GM12878 (cell line): ENCODE data around the gene B4GALT7. TPM values are rescaled to one million over a fixed set of nuclear protein-coding genes. Genes with fewer than 3 reads are reported as not detected.

Experiments used
- ATAC-seq: fragments of 200-7000 bp; cut with Tn5 transposase; 3 replicates; pipeline ENCODE4 v1.9.1; 2020; ENCODE audit warnings: mild to moderate bottlenecking, moderate library complexity
- BruUV-seq: library from RNA; stranded (reverse); fragments of 400-500 nt; replicated peaks from 2 replicates; lab custom pipeline; 2021; lab: Mats Ljungman, UMichigan
- CTCF ChIA-PET: fragments of 300-600 bp; sonication (Branson Sonifier 250); formaldehyde crosslinking; extraction: SDS; loops from one replicate; lab custom pipeline; 2021; ENCODE audit warnings: inconsistent platforms; lab: Yijun Ruan, JAX
- POLR2A ChIA-PET: fragments of 350-600 bp; formaldehyde crosslinking; extraction: SDS; loops from one replicate; lab custom pipeline; 2021; ENCODE audit warnings: inconsistent platforms; lab: Charles Lee
- RAD21 ChIA-PET: fragments of 300-600 bp; sonication (Branson Sonifier 250); formaldehyde crosslinking; loops from one replicate; lab custom pipeline; 2023; ENCODE audit warnings: antibody characterized with exemption; ENCODE audit not compliant: unreplicated experiment; lab: Charles Lee
- SMC1A ChIA-PET: fragments of 300-600 bp; sonication (Branson Sonifier 250); formaldehyde crosslinking; loops from one replicate; lab custom pipeline; 2023; ENCODE audit not compliant: unreplicated experiment, uncharacterized antibody; lab: Charles Lee
- DNase-seq: peaks from one replicate; pipeline ENCODE4 v3.0.0-alpha.2; 2011; ENCODE audit warnings: low read depth, low spot score
- FAIRE-seq: peaks from 3 replicates; lab custom pipeline; 2011; peaks lifted over from hg19 to GRCh38; lab: Jason Lieb, UNC
- H2AFZ ChIP-seq: 2 replicates; pipeline ENCODE4 v1.6.0; 2011; ENCODE audit warnings: low read depth, low read length, control low read depth; ENCODE audit not compliant: control insufficient read depth
- H3K27ac ChIP-seq: 2 replicates; pipeline ENCODE4 v1.5.1; 2011; ENCODE audit warnings: control low read depth; ENCODE audit not compliant: control insufficient read depth, insufficient read depth
- H3K27me3 ChIP-seq, 2 experiments: replicated peaks in 1 of 2; 2 replicates each; pipeline versions ENCODE4 v1.6.0 to v1.6.1; 2011; ENCODE audit warnings: low read length in 1 of 2; ENCODE audit not compliant: control insufficient read depth in 2 of 2, insufficient read depth in 2 of 2
- H3K36me3 ChIP-seq, 2 experiments: 2 replicates each; pipeline ENCODE4 v1.5.1; 2011; ENCODE audit warnings: low read length in 1 of 2; ENCODE audit not compliant: control insufficient read depth in 2 of 2, insufficient read depth in 2 of 2
- H3K4me1 ChIP-seq: 2 replicates; pipeline ENCODE4 v1.6.1; 2011; ENCODE audit warnings: mild to moderate bottlenecking, low read length, moderate library complexity, mixed read lengths; ENCODE audit not compliant: control insufficient read depth, insufficient read depth
- H3K4me2 ChIP-seq: 2 replicates; pipeline ENCODE4 v1.6.0; 2011; ENCODE audit warnings: control low read depth; ENCODE audit not compliant: control insufficient read depth, insufficient read depth
- H3K4me3 ChIP-seq: fragments of 200-600 bp; sonication (generic); 2 replicates; pipeline ENCODE4 v1.5.1; 2016
- H3K79me2 ChIP-seq: 2 replicates; pipeline ENCODE4 v1.6.0; 2011; ENCODE audit warnings: low read length; ENCODE audit not compliant: control insufficient read depth, insufficient read depth
- H3K9ac ChIP-seq: 2 replicates; pipeline ENCODE4 v1.8.0; 2011; ENCODE audit warnings: low read length, control low read depth, mixed read lengths; ENCODE audit not compliant: control insufficient read depth, insufficient read depth
- H3K9me3 ChIP-seq: replicated peaks from 3 replicates; pipeline ENCODE4 v1.5.1; 2011; ENCODE audit warnings: mild to moderate bottlenecking, low read length; ENCODE audit not compliant: control insufficient read depth, insufficient read depth
- H4K20me1 ChIP-seq: 2 replicates; pipeline ENCODE4 v1.6.0; 2011; ENCODE audit not compliant: control insufficient read depth, insufficient read depth
- ATF2 ChIP-seq: IDR thresholded peaks from 2 replicates; pipeline ENCODE4 v1.6.1; 2012; ENCODE audit warnings: low read length, inconsistent platforms
- CBFB ChIP-seq: IDR thresholded peaks from 2 replicates; pipeline ENCODE4 v1.6.1; 2016; ENCODE audit warnings: antibody characterized with exemption, low read depth
- EED ChIP-seq: sonication (generic); IDR thresholded peaks from 2 replicates; pipeline ENCODE4 v1.6.1; 2016; ENCODE audit warnings: antibody characterized with exemption, low read depth
- HSF1 ChIP-seq: fragments of 150-350 bp; IDR thresholded peaks from 2 replicates; pipeline ENCODE4 v1.6.1; 2014; ENCODE audit warnings: mild to moderate bottlenecking, low read depth, low read length
- JUNB ChIP-seq: IDR thresholded peaks from 2 replicates; pipeline ENCODE4 v1.6.1; 2016; ENCODE audit warnings: antibody characterized with exemption, mild to moderate bottlenecking
- KAT2A ChIP-seq: conservative IDR thresholded peaks from 2 replicates; pipeline ENCODE4 v1.6.1; 2011; ENCODE audit warnings: low read depth, low read length; ENCODE audit not compliant: control insufficient read depth
- LARP7 ChIP-seq: fragments of 450-650 bp; IDR thresholded peaks from 2 replicates; pipeline ENCODE4 v1.6.1; 2017; ENCODE audit warnings: mild to moderate bottlenecking
- MEF2A ChIP-seq: IDR thresholded peaks from 2 replicates; pipeline ENCODE4 v1.6.1; 2011; ENCODE audit warnings: low read depth, mild to moderate bottlenecking, low read length, moderate library complexity; ENCODE audit not compliant: insufficient read depth
- MTA2 ChIP-seq: fragments of 450-650 bp; IDR thresholded peaks from 2 replicates; pipeline ENCODE4 v1.6.1; 2016; ENCODE audit warnings: low read depth, mild to moderate bottlenecking, moderate library complexity
- NRF1 ChIP-seq: conservative IDR thresholded peaks from 2 replicates; pipeline ENCODE4 v1.6.1; 2011; ENCODE audit warnings: mild to moderate bottlenecking, low read depth, low read length, improper control_type of control experiment
- PBX3 ChIP-seq: IDR thresholded peaks from 2 replicates; pipeline ENCODE4 v1.6.1; 2011; ENCODE audit warnings: mild to moderate bottlenecking, low read depth, low read length, moderate library complexity; ENCODE audit not compliant: insufficient replicate concordance
- PKNOX1 ChIP-seq: fragments of 450-650 bp; IDR thresholded peaks from 2 replicates; pipeline ENCODE4 v1.6.1; 2016; ENCODE audit warnings: mild to moderate bottlenecking
- POU2F2 ChIP-seq: IDR thresholded peaks from 3 replicates; pipeline ENCODE4 v1.6.1; 2011; ENCODE audit warnings: low read depth, mild to moderate bottlenecking, low read length, borderline replicate concordance
- RFX5 ChIP-seq: IDR thresholded peaks from 2 replicates; pipeline ENCODE4 v1.6.1; 2011; ENCODE audit warnings: low read depth, low read length, improper control_type of control experiment
- RUNX3 ChIP-seq: IDR thresholded peaks from 2 replicates; pipeline ENCODE4 v1.6.1; 2012; ENCODE audit warnings: low read length, inconsistent platforms
- SMAD1 ChIP-seq: fragments of 450-650 bp; IDR thresholded peaks from 2 replicates; pipeline ENCODE4 v1.6.1; 2018; ENCODE audit warnings: mild to moderate bottlenecking, low read depth; ENCODE audit not compliant: partially characterized antibody
- SPI1 ChIP-seq: IDR thresholded peaks from 2 replicates; pipeline ENCODE4 v1.6.1; 2011; ENCODE audit warnings: low read depth, mild to moderate bottlenecking, low read length, moderate library complexity, borderline replicate concordance; ENCODE audit not compliant: insufficient read depth
- SREBF2 ChIP-seq: IDR thresholded peaks from 2 replicates; pipeline ENCODE4 v1.6.1; 2012; ENCODE audit warnings: mild to moderate bottlenecking, low read length
- TAF1 ChIP-seq: IDR thresholded peaks from 2 replicates; pipeline ENCODE4 v1.6.1; 2011; ENCODE audit warnings: mild to moderate bottlenecking, low read depth, low read length, borderline replicate concordance
- ZNF207 ChIP-seq: fragments of 450-650 bp; IDR thresholded peaks from 2 replicates; pipeline ENCODE4 v1.6.1; 2014; ENCODE audit warnings: antibody characterized with exemption, mild to moderate bottlenecking, borderline replicate concordance
- ZZZ3 ChIP-seq: IDR thresholded peaks from 2 replicates; pipeline ENCODE4 v1.6.1; 2011; ENCODE audit warnings: low read depth; ENCODE audit not compliant: control insufficient read depth, insufficient read length
- WGBS: methylation state at CpG from one replicate; pipeline ENCODE4 v1.1.6; 2016; ENCODE audit warnings: low lambda C conversion rate; ENCODE audit not compliant: insufficient replicate concordance, insufficient coverage; ENCODE audit errors: missing lambda C conversion rate; 5-methylcytosine and 5-hydroxymethylcytosine counted together
- in situ Hi-C: fragments of 300-500 bp; cut with MboI; formaldehyde crosslinking; loops from 9 replicates; pipeline ENCODE4 v1.14.3; 2018; ENCODE audit warnings: mixed read lengths
- intact Hi-C: fragments of 100-400 bp; cut with micrococcal nuclease; formaldehyde crosslinking; loops from one replicate; pipeline ENCODE4 v1.14.2; 2022; ENCODE audit not compliant: unreplicated experiment
- polyA plus RNA-seq, 11 experiments: library from polyadenylated mRNA; depleted of rRNA in 4 of 11; unstranded in 6 of 11; stranded (reverse) in 5 of 11; fragments of >200 nt; fragmentation: Nextera tagmentation in 4 of 11; fragmentation: Illumina TruSeq in 1 of 11; extraction: Ambion mirVana in 4 of 11; extraction: Trizol in 1 of 11; gene quantifications; 1 replicate in 1 of 11; 2 replicates in 10 of 11; pipeline versions ENCODE4 v1.2.1 to v1.2.3, GENCODE V29; 2011 to 2016; ENCODE audit warnings: inconsistent platforms in 2 of 11, missing spikeins in 2 of 11, low read depth in 1 of 11
- total RNA-seq, 4 experiments: library from RNA; depleted of rRNA in 3 of 4; stranded (reverse); fragments of >200 nt in 3 of 4; fragmentation: Illumina TruSeq in 1 of 4; extraction: Trizol in 1 of 4; gene quantifications; 2 replicates each; pipeline versions ENCODE4 v1.2.1 to v1.2.3, GENCODE V29; 2013 to 2021

Gene B4GALT7
- total and polyA plus RNA-seq, 10 of the 15 experiments (the other 5 are each of a cell fraction or from before 2014, with no cell fraction given): 0.34 to 27.3 (median 16.4) TPM

GRCh38 chr5:177554474-177555111 is 45.3 kb upstream of the B4GALT7 start, which contains the start of gene FAM193B:
FAM193B (minus strand) TSS chr5:177554563; CDS start chr5:177554458, 105 bp downstream.
- peak within 1 kb of the TSS; percentile 76 for H3K9ac ChIP-seq
- H3K9me3 ChIP-seq: no peaks in the 10 kb centered on the region
- peak; percentile 78 for FAIRE-seq
- H4K20me1 ChIP-seq: no peaks in the 10 kb centered on the region; the same call in 1 of the 2 replicates
- WGBS: 8% methylated on average over 37 of the region's 49 CpGs
- POLR2A ChIA-PET: no interaction called here
- peak within 1 kb of the TSS; percentile 96 for H2AFZ ChIP-seq
- RAD21 ChIA-PET: interaction anchor here (0.9 kb wide), 1 partner anchor 53 kb away, joined by 3 read pairs; no protein-coding TSS in a partner anchor
- peaks cover 8% of the 10 kb centered on the region for H3K4me1 ChIP-seq
- BruUV-seq: TSS peak; percentile 60
- in situ Hi-C loops (no loop called here), intact Hi-C loops (loop anchor here (5.0 kb wide), 1 partner anchor 37 kb away; the partner anchor contains the start of gene DDX41)
- CTCF ChIA-PET: no interaction called here
- peak; percentile 97 for ATAC-seq
- SMC1A ChIA-PET: no interaction called here
- H3K4me3 ChIP-seq: peak within 1 kb of the TSS; percentile 92
- peak; percentile 57 for DNase-seq
- H3K4me2 ChIP-seq: peak within 1 kb of the TSS; percentile 91
- H3K36me3 ChIP-seq: 0 out of 4 replicates have a peak, but pooled peaks cover 0 to 3% of the 10 kb centered on the region in 2 experiments
- H3K79me2 ChIP-seq: peaks cover 22% of the 10 kb centered on the region
- H3K27ac ChIP-seq: peak within 1 kb of the TSS; percentile 57
- H3K27me3 ChIP-seq: no peaks in the 10 kb centered on the region
- TF ChIP-seq ATF2: no peak
- no peak for TF ChIP-seq SMAD1
- no peak for TF ChIP-seq ZNF207
- no peak for TF ChIP-seq EED
- TF ChIP-seq CBFB: no peak
- no peak for TF ChIP-seq HSF1
- TF ChIP-seq MEF2A: no peak
- no peak for TF ChIP-seq POU2F2
- TF ChIP-seq JUNB: no peak
- TF ChIP-seq RUNX3: no peak
- no peak for TF ChIP-seq LARP7
- TF ChIP-seq PBX3: no peak
- no peak for TF ChIP-seq SPI1
- no peak for TF ChIP-seq PKNOX1
- no peak for TF ChIP-seq TAF1
- peak; percentile 33; the same call in 1 of the 2 replicates for TF ChIP-seq NRF1
- no peak for TF ChIP-seq KAT2A
- no peak for TF ChIP-seq RFX5
- no peak for TF ChIP-seq ZZZ3
- TF ChIP-seq SREBF2: no peak
- TF ChIP-seq MTA2: peak; percentile 74
